HepG2 (cell line): Measurements from ENCODE around the gene POLR1G. TPM values are rescaled to one million over a fixed set of nuclear protein-coding genes. Genes with fewer than 3 reads are reported as not detected.

ENCODE experiments used
- ARNT2 ChIP-seq: sonication (generic); formaldehyde crosslinking; IDR thresholded peaks from 2 replicates; pipeline ENCODE4 v1.8.0; 2022; ENCODE audit warnings: mild to moderate bottlenecking, low read depth, missing genetic modification reagents, moderate library complexity
- ATRX ChIP-seq: sonication (generic); formaldehyde crosslinking; IDR thresholded peaks from 2 replicates; pipeline ENCODE4 v1.4.0; 2020; ENCODE audit warnings: missing genetic modification reagents, borderline replicate concordance
- ELF3 ChIP-seq: IDR thresholded peaks from 2 replicates; pipeline ENCODE4 v1.6.1; 2016; ENCODE audit warnings: missing genetic modification reagents, missing compliant biosample characterization
- ERF ChIP-seq: IDR thresholded peaks from 2 replicates; pipeline ENCODE4 v1.6.1; 2018; ENCODE audit warnings: missing biosample characterization, missing genetic modification reagents
- GATA4 ChIP-seq: sonication (generic); IDR thresholded peaks from 2 replicates; pipeline ENCODE4 v1.6.1; 2016; ENCODE audit warnings: antibody characterized with exemption, low read depth, borderline replicate concordance
- GATAD1 ChIP-seq: IDR thresholded peaks from 2 replicates; pipeline ENCODE4 v1.6.1; 2016; ENCODE audit warnings: missing genetic modification reagents, missing compliant biosample characterization
- IRX3 ChIP-seq: sonication (generic); formaldehyde crosslinking; IDR thresholded peaks from 2 replicates; pipeline ENCODE4 v1.8.1; 2023; ENCODE audit warnings: mild to moderate bottlenecking, low read depth, missing genetic modification reagents, borderline replicate concordance
- KDM6A ChIP-seq: IDR thresholded peaks from 2 replicates; pipeline ENCODE4 v1.6.1; 2016; ENCODE audit warnings: low read depth
- KLF6 ChIP-seq: IDR thresholded peaks from 2 replicates; pipeline ENCODE4 v1.8.0; 2016; ENCODE audit warnings: missing biosample characterization, missing genetic modification reagents
- NCOA2 ChIP-seq: sonication (generic); formaldehyde crosslinking; IDR thresholded peaks from 2 replicates; pipeline ENCODE4 v1.8.0; 2022; ENCODE audit warnings: inconsistent platforms
- NRL ChIP-seq: sonication (generic); formaldehyde crosslinking; IDR thresholded peaks from 2 replicates; pipeline ENCODE4 v1.5.0; 2020; ENCODE audit warnings: missing genetic modification reagents, mild to moderate bottlenecking, moderate library complexity, borderline replicate concordance
- RXRB ChIP-seq: IDR thresholded peaks from 2 replicates; pipeline ENCODE4 v1.6.1; 2016; ENCODE audit warnings: borderline replicate concordance, missing genetic modification reagents, missing compliant biosample characterization
- THAP11 ChIP-seq: IDR thresholded peaks from 2 replicates; pipeline ENCODE4 v1.6.1; 2016; ENCODE audit warnings: missing biosample characterization, missing genetic modification reagents
- ZNF180 ChIP-seq: sonication (generic); formaldehyde crosslinking; IDR thresholded peaks from 2 replicates; pipeline ENCODE4 v1.4.0; 2020; ENCODE audit warnings: low read depth, missing genetic modification reagents, borderline replicate concordance
- ZNF207 ChIP-seq: fragments of 450-650 bp; IDR thresholded peaks from 2 replicates; pipeline ENCODE4 v1.6.1; 2016; ENCODE audit warnings: antibody characterized with exemption, borderline replicate concordance
- ZNF354B ChIP-seq: sonication (generic); formaldehyde crosslinking; IDR thresholded peaks from 2 replicates; pipeline ENCODE4 v1.8.0; 2022; ENCODE audit warnings: mild to moderate bottlenecking, missing genetic modification reagents
- ZNF446 ChIP-seq: sonication (generic); formaldehyde crosslinking; IDR thresholded peaks from 2 replicates; pipeline ENCODE4 v1.5.0; 2020; ENCODE audit warnings: mild to moderate bottlenecking, missing genetic modification reagents
- ZNF501 ChIP-seq: sonication (generic); formaldehyde crosslinking; IDR thresholded peaks from 2 replicates; pipeline ENCODE4 v1.5.1; 2020; ENCODE audit warnings: mild to moderate bottlenecking, moderate library complexity, missing genetic modification reagents
- ZNF749 ChIP-seq: sonication (generic); formaldehyde crosslinking; IDR thresholded peaks from 2 replicates; pipeline ENCODE4 v1.8.0; 2022; ENCODE audit warnings: mild to moderate bottlenecking, missing genetic modification reagents, moderate library complexity, borderline replicate concordance
- ZNF776 ChIP-seq: sonication (generic); formaldehyde crosslinking; IDR thresholded peaks from 2 replicates; pipeline ENCODE4 v1.4.0; 2020; ENCODE audit warnings: mild to moderate bottlenecking, missing genetic modification reagents
- polyA plus RNA-seq, 8 experiments: library from polyadenylated mRNA; depleted of rRNA in 3 of 8; stranded (reverse) in 7 of 8; unstranded in 1 of 8; fragments of >200 nt; fragmentation: Illumina TruSeq in 4 of 8; extraction: Trizol in 4 of 8; gene quantifications; 2 replicates each; pipeline versions ENCODE4 v1.2.1 to v1.2.3, GENCODE V29; 2011 to 2016; ENCODE audit warnings: low read depth in 4 of 8, missing spikeins in 1 of 8, mixed read lengths in 1 of 8; ENCODE audit not compliant: insufficient read depth in 1 of 8
- total RNA-seq, 5 experiments: library from RNA; depleted of rRNA; stranded (reverse); fragments of >200 nt; fragmentation: Illumina TruSeq; extraction: Trizol; gene quantifications; 2 replicates each; pipeline ENCODE4 v1.2.3, GENCODE V29; 2016; ENCODE audit warnings: low read depth in 1 of 5
- TF ChIP-seq, protein P1 (sequence below): sonication (generic); formaldehyde crosslinking; IDR thresholded peaks from 2 replicates; pipeline ENCODE4 v1.8.1; 2023; ENCODE audit warnings: mild to moderate bottlenecking, moderate library complexity, missing genetic modification reagents
- TF ChIP-seq, protein P2 (sequence below): IDR thresholded peaks from 2 replicates; pipeline ENCODE4 v1.6.1; 2016; ENCODE audit warnings: mild to moderate bottlenecking
- TF ChIP-seq, protein P3 (sequence below): sonication (generic); formaldehyde crosslinking; IDR thresholded peaks from 2 replicates; pipeline ENCODE4 v1.8.1; 2022; ENCODE audit warnings: mild to moderate bottlenecking, missing genetic modification reagents
- TF ChIP-seq, protein P4 (sequence below): sonication (generic); formaldehyde crosslinking; IDR thresholded peaks from 2 replicates; pipeline ENCODE4 v1.4.0; 2020; ENCODE audit warnings: missing genetic modification reagents
- TF ChIP-seq, protein P5 (sequence below): IDR thresholded peaks from 2 replicates; pipeline ENCODE4 v1.6.1; 2016; ENCODE audit warnings: control low read depth

Gene POLR1G
- total and polyA plus RNA-seq, 2 of the 13 experiments (the other 11 are each of a cell fraction or from before 2014, with no cell fraction given): 3.5 to 20.8 TPM

DNA sequence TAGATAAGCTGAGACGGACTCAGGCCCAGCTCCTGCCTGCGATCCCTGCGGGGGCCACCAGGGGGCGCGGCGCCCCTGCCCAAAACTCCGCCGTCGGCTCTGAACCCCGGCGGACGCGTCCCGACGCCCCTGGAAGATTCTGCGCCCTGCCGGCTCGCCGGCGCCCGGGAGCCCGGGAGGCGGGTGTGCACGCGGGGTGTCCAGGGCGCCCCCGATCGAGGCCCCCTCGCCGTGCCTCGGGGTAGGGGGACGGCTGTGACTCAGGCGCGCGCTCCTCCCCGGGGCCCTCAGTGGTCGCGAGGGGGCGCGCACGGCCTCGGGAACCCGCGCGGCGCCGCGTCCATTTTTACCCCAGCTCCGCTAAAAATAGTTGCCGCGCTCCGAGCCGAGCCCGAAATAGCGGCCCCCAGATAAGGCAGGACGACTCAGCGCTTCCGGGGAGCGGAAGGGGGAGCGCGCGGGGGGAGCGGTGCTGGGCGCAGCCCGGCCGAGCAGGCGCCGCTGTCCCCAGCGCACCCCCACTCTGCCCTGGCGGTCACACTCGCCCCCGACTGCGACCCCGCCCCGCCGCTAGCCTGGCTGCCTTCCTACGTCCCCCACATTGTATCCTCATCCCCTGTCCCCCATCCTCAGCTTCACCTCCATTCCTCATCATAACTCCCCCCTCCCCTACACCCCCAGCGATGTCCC, 33.3 kb downstream of the POLR1G start (continued):
- TF ChIP-seq ZNF776 (CRISPR knock-in tag) (peak; percentile 56; the same call in 1 of the 2 replicates), ZNF446 (CRISPR knock-in tag) (no peak), IRX3 (CRISPR knock-in tag) (no peak), ZNF501 (CRISPR knock-in tag) (no peak), NCOA2 (CRISPR knock-in tag) (no peak), RXRB (CRISPR knock-in tag) (no peak), NRL (CRISPR knock-in tag) (no peak), ARNT2 (peak; percentile 39; the same call in 1 of the 2 replicates), THAP11 (CRISPR knock-in tag) (peak; percentile 58), ATRX (CRISPR knock-in tag) (no peak), ZNF749 (peak; percentile 63; the same call in 1 of the 2 replicates), KDM6A (CRISPR knock-in tag) (no peak), ERF (no peak), KLF6 (no peak), GATA4 (no peak), ELF3 (CRISPR knock-in tag) (no peak; the same call in 1 of the 2 replicates), ZNF180 (no peak), ZNF207 (no peak), GATAD1 (no peak), ZNF354B (CRISPR knock-in tag) (no peak)
- TF ChIP-seq, protein P1, sequence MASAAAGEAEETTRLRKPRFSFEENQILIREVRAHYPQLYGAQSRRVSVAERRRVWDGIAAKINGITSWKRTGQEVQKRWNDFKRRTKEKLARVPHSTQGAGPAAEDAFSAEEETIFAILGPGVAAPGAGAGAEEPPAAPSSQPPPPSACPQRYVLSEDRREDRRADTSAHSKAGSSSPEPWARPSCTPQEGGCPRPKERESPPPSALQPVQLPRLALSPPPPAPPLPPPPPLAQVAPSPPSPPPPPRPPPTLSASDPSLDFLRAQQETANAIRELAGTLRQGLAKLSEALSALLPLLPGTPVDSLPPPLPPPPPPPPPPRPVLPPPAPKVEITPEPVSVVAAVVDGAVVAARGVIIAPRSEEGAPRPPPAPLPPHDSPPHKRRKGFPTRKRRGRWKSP: no peak
- TF ChIP-seq, protein P2, sequence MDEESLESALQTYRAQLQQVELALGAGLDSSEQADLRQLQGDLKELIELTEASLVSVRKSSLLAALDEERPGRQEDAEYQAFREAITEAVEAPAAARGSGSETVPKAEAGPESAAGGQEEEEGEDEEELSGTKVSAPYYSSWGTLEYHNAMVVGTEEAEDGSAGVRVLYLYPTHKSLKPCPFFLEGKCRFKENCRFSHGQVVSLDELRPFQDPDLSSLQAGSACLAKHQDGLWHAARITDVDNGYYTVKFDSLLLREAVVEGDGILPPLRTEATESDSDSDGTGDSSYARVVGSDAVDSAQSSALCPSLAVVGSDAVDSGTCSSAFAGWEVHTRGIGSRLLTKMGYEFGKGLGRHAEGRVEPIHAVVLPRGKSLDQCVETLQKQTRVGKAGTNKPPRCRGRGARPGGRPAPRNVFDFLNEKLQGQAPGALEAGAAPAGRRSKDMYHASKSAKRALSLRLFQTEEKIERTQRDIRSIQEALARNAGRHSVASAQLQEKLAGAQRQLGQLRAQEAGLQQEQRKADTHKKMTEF: peak; percentile 59; the same call in 1 of the 2 replicates
- TF ChIP-seq, protein P3, sequence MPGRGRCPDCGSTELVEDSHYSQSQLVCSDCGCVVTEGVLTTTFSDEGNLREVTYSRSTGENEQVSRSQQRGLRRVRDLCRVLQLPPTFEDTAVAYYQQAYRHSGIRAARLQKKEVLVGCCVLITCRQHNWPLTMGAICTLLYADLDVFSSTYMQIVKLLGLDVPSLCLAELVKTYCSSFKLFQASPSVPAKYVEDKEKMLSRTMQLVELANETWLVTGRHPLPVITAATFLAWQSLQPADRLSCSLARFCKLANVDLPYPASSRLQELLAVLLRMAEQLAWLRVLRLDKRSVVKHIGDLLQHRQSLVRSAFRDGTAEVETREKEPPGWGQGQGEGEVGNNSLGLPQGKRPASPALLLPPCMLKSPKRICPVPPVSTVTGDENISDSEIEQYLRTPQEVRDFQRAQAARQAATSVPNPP (CRISPR knock-in tag): peak; percentile 97
- TF ChIP-seq, protein P4, sequence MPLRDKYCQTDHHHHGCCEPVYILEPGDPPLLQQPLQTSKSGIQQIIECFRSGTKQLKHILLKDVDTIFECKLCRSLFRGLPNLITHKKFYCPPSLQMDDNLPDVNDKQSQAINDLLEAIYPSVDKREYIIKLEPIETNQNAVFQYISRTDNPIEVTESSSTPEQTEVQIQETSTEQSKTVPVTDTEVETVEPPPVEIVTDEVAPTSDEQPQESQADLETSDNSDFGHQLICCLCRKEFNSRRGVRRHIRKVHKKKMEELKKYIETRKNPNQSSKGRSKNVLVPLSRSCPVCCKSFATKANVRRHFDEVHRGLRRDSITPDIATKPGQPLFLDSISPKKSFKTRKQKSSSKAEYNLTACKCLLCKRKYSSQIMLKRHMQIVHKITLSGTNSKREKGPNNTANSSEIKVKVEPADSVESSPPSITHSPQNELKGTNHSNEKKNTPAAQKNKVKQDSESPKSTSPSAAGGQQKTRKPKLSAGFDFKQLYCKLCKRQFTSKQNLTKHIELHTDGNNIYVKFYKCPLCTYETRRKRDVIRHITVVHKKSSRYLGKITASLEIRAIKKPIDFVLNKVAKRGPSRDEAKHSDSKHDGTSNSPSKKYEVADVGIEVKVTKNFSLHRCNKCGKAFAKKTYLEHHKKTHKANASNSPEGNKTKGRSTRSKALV: peak; percentile 49; the same call in 1 of the 2 replicates
- TF ChIP-seq, protein P5, sequence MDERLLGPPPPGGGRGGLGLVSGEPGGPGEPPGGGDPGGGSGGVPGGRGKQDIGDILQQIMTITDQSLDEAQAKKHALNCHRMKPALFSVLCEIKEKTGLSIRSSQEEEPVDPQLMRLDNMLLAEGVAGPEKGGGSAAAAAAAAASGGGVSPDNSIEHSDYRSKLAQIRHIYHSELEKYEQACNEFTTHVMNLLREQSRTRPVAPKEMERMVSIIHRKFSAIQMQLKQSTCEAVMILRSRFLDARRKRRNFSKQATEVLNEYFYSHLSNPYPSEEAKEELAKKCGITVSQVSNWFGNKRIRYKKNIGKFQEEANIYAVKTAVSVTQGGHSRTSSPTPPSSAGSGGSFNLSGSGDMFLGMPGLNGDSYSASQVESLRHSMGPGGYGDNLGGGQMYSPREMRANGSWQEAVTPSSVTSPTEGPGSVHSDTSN: no peak
